A549 (cell line): ENCODE results near the gene HIGD1A. TPM values are rescaled to one million over a fixed set of nuclear protein-coding genes. Genes with fewer than 3 reads are reported as not detected.
A peak's percentile ranks its signal among the peaks of the same experiment; 100 is the strongest.

Experiments
- ATAC-seq, 2 experiments: fragments of 200-7000 bp in 1 of 2; fragments of >200 bp in 1 of 2; cut with Nextera tagmentation in 1 of 2; cut with Tn5 transposase in 1 of 2; 3 replicates each; pipeline versions ENCODE4 v1.8.0 to v1.9.1; 2018 to 2020; ENCODE audit warnings: mild to moderate bottlenecking in 1 of 2, moderate library complexity in 1 of 2
- CTCF ChIA-PET: fragments of 300-600 bp; sonication (Branson Sonifier 250); formaldehyde crosslinking; extraction: SDS; loops from one replicate; lab custom pipeline; 2021; ENCODE audit warnings: antibody characterized with exemption, inconsistent platforms; lab: Yijun Ruan, JAX
- POLR2A ChIA-PET: fragments of 350-600 bp; formaldehyde crosslinking; extraction: SDS; loops from one replicate; lab custom pipeline; 2021; ENCODE audit warnings: antibody characterized with exemption, inconsistent platforms; lab: Yijun Ruan, JAX
- DNase-seq, 2 experiments: peaks; one replicate each; pipeline versions ENCODE4 v3.0.0 to v3.0.0-alpha.2; 2011 to 2016; ENCODE audit warnings: low read depth in 1 of 2, low spot score in 1 of 2
- FAIRE-seq: peaks from 2 replicates; lab custom pipeline; 2011; peaks lifted over from hg19 to GRCh38; lab: Jason Lieb, UNC
- H3K27ac ChIP-seq, 2 experiments: fragments of >200 bp; sonication (Bioruptor Twin); formaldehyde crosslinking; 3 replicates each; pipeline ENCODE4 v1.5.1; 2016 to 2017
- H3K4me1 ChIP-seq: fragments of >200 bp; sonication (Bioruptor Twin); formaldehyde crosslinking; 3 replicates; pipeline ENCODE4 v1.6.1; 2016
- H3K4me2 ChIP-seq: fragments of >200 bp; sonication (Bioruptor Twin); formaldehyde crosslinking; 3 replicates; pipeline ENCODE4 v1.6.1; 2016
- H3K4me3 ChIP-seq: fragments of >200 bp; sonication (Bioruptor Twin); formaldehyde crosslinking; 3 replicates; pipeline ENCODE4 v1.5.1; 2016
- H3K9me3 ChIP-seq: fragments of >200 bp; sonication (Bioruptor Twin); formaldehyde crosslinking; 3 replicates; pipeline ENCODE4 v1.6.1; 2016
- CHD2 ChIP-seq: fragments of 150-350 bp; IDR thresholded peaks from 2 replicates; pipeline ENCODE4 v1.6.1; 2014; ENCODE audit warnings: low read length; ENCODE audit not compliant: partially characterized antibody
- CTCF ChIP-seq: fragments of >200 bp; sonication (Bioruptor Twin); formaldehyde crosslinking; IDR thresholded peaks from 3 replicates; pipeline ENCODE4 v1.5.1; 2016
- HDAC2 ChIP-seq: fragments of 200-600 bp; sonication (generic); IDR thresholded peaks from 2 replicates; pipeline ENCODE4 v1.6.1; 2016
- JUNB ChIP-seq: fragments of >200 bp; sonication (Bioruptor Twin); formaldehyde crosslinking; IDR thresholded peaks from 2 replicates; pipeline ENCODE4 v1.6.1; 2016
- NPAS2 ChIP-seq: fragments of 250-450 bp; sonication (Bioruptor Pico); IDR thresholded peaks from 2 replicates; pipeline ENCODE4 v1.8.0; 2022; ENCODE audit warnings: mild to moderate bottlenecking, moderate library complexity, borderline replicate concordance
- NR3C1 ChIP-seq: fragments of >200 bp; sonication (Bioruptor Twin); formaldehyde crosslinking; IDR thresholded peaks from 3 replicates; pipeline ENCODE4 v1.6.1; 2017
- RCOR1 ChIP-seq: fragments of 150-350 bp; IDR thresholded peaks from 2 replicates; pipeline ENCODE4 v1.6.1; 2014; ENCODE audit warnings: antibody characterized with exemption, low read length, low read depth
- RFX5 ChIP-seq: fragments of 450-650 bp; IDR thresholded peaks from 2 replicates; pipeline ENCODE4 v1.7.1; 2014; ENCODE audit warnings: antibody characterized with exemption, mild to moderate bottlenecking, moderate library complexity
- SMC3 ChIP-seq: fragments of >200 bp; sonication (Bioruptor Twin); formaldehyde crosslinking; IDR thresholded peaks from 3 replicates; pipeline ENCODE4 v1.6.1; 2018; ENCODE audit warnings: inconsistent platforms
- USF2 ChIP-seq: fragments of 450-650 bp; IDR thresholded peaks from 2 replicates; pipeline ENCODE4 v1.6.1; 2014; ENCODE audit warnings: antibody characterized with exemption
- ZFP36 ChIP-seq: fragments of 450-650 bp; IDR thresholded peaks from 2 replicates; pipeline ENCODE4 v1.6.1; 2014; ENCODE audit warnings: borderline replicate concordance; ENCODE audit not compliant: partially characterized antibody
- ZNF302 ChIP-seq: fragments of 250-450 bp; sonication (Bioruptor Pico); IDR thresholded peaks from 2 replicates; pipeline ENCODE4 v1.9.0; 2021; ENCODE audit warnings: inconsistent platforms, mild to moderate bottlenecking, moderate library complexity
- WGBS: methylation state at CpG from one replicate; pipeline ENCODE4 v1.1.6; 2017; ENCODE audit errors: missing lambda C conversion rate; 5-methylcytosine and 5-hydroxymethylcytosine counted together
- polyA plus RNA-seq, 4 experiments: library from polyadenylated mRNA; depleted of rRNA in 3 of 4; stranded (reverse); fragments of >200 nt; fragmentation: RNase III in 1 of 4; extraction: RNeasy Plus Mini Kit Qiagen cat#74134 plus additional on column Dnase treatment in 1 of 4; gene quantifications; 2 replicates in 3 of 4; 3 replicates in 1 of 4; pipeline ENCODE4 v1.2.3, GENCODE V29; 2011 to 2017
- TF ChIP-seq, protein P1 (sequence below): fragments of >200 bp; sonication (Bioruptor Twin); formaldehyde crosslinking; IDR thresholded peaks from 3 replicates; pipeline ENCODE4 v1.6.1; 2016

The HIGD1A gene
- polyA plus RNA-seq, 2 of the 4 experiments (the other 2 are of a cell fraction): 146 to 158 TPM

GRCh38 chr3:42809202-42809601, 4.9 kb upstream of the HIGD1A start, which contains the start of gene ACKR2:
Gene ACKR2, plus strand, starts transcription at chr3:42809445. Its CDS starts 55,058 bp downstream, at chr3:42864503.
- H3K4me2 ChIP-seq: no peak within 1 kb of the TSS
- no peak within 1 kb of the TSS for H3K27ac ChIP-seq
- no peaks in the 10 kb centered on the region for H3K9me3 ChIP-seq
- WGBS: 62% methylated on average over 5 of the region's 5 CpGs
- DNase-seq (no peak), ATAC-seq (no peak), FAIRE-seq (no peak)
- TF ChIP-seq USF2 (no peak), NPAS2 (no peak), HDAC2 (no peak)
- TF ChIP-seq, protein P1, sequence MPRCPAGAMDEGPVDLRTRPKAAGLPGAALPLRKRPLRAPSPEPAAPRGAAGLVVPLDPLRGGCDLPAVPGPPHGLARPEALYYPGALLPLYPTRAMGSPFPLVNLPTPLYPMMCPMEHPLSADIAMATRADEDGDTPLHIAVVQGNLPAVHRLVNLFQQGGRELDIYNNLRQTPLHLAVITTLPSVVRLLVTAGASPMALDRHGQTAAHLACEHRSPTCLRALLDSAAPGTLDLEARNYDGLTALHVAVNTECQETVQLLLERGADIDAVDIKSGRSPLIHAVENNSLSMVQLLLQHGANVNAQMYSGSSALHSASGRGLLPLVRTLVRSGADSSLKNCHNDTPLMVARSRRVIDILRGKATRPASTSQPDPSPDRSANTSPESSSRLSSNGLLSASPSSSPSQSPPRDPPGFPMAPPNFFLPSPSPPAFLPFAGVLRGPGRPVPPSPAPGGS: no peak
- no peak within 1 kb of the TSS for H3K4me3 ChIP-seq
- ChIA-PET POLR2A (no interaction called here), CTCF (no interaction called here)
- H3K4me1 ChIP-seq: 0 out of 3 replicates have a peak, but pooled peaks cover 3% of the 10 kb centered on the region

- Histone ChIP-seq H3K4me3 (no peak overlapping the region), H3K9me3 (no peaks in the 10 kb centered on the region), H3K27ac (no peak overlapping the region), H3K4me2 (no peak overlapping the region), H3K4me1 (peaks cover 6% of the 10 kb centered on the region)
- FAIRE-seq (no peak), ATAC-seq (no peak), DNase-seq (no peak)
- WGBS: 76% methylated on average over 4 of the region's 4 CpGs
- ChIA-PET CTCF (interaction anchor here (0.7 to 1.1 kb wide), 2 partner anchors 28 to 32 kb away, joined by 3 read pairs; no protein-coding TSS in a partner anchor), POLR2A (no interaction called here)
- no peak for TF ChIP-seq ZNF302
- no peak for TF ChIP-seq ZFP36
- TF ChIP-seq RCOR1: no peak
- TF ChIP-seq JUNB: no peak
- no peak for TF ChIP-seq NR3C1
- no peak for TF ChIP-seq CTCF
- TF ChIP-seq SMC3: no peak
Measured at GRCh38 chr3:42807929-42808328, 3.6 kb upstream of the HIGD1A start.

- TF ChIP-seq RFX5: no peak
- no peak for TF ChIP-seq USF2
- H3K9me3 ChIP-seq: no peaks in the 10 kb centered on the region
- H3K27ac ChIP-seq: peak overlapping the region in 1 of 2 experiments; percentile 97; a peak in 4 of 6 replicates
- ChIA-PET POLR2A (interaction anchor here (1.7 kb wide), 1 partner anchor 34 kb away, joined by 6 read pairs; no protein-coding TSS in a partner anchor), CTCF (interaction anchor here (1.1 to 2.0 kb wide), 4 partner anchors 13 to 76 kb away, joined by 3 to 7 read pairs (median 4); no protein-coding TSS in a partner anchor)
- H3K4me2 ChIP-seq: peak overlapping the region; percentile 84
- DNase-seq (no peak), ATAC-seq (no peak), FAIRE-seq (no peak)
- H3K4me3 ChIP-seq: peak overlapping the region; percentile 62
- peaks cover 12% of the 10 kb centered on the region for H3K4me1 ChIP-seq
- 73% methylated on average over 23 of the region's 23 CpGs for WGBS
Measured at GRCh38 chr3:42805141-42805821, 991 bp upstream of the HIGD1A start.

- peak overlapping the region; percentile 84 for H3K4me2 ChIP-seq
- ChIA-PET POLR2A (interaction anchor here (0.7 to 1.7 kb wide), 2 partner anchors 35 to 227 kb away, joined by 3 to 6 read pairs; no protein-coding TSS in a partner anchor), CTCF (interaction anchor here (1.1 to 2.0 kb wide), 4 partner anchors 13 to 76 kb away, joined by 3 to 7 read pairs (median 4); no protein-coding TSS in a partner anchor)
- ATAC-seq: peak; percentile 31 to 41; a peak in 5 of 6 replicates
- H3K4me3 ChIP-seq: peak overlapping the region; percentile 62
- TF ChIP-seq CHD2 (no peak), SMC3 (no peak), RFX5 (no peak), NPAS2 (no peak)
- TF ChIP-seq, all 56 proteins: peak for 0
- DNase-seq (no peak), FAIRE-seq (no peak)
- H3K27ac ChIP-seq: peak overlapping the region; percentile 79 to 97
- 2% methylated on average over 13 of the region's 13 CpGs for WGBS
- H3K4me1 ChIP-seq: peaks cover 12% of the 10 kb centered on the region
- H3K9me3 ChIP-seq: no peaks in the 10 kb centered on the region
Measured at GRCh38 chr3:42804831-42805132, 492 bp upstream of the HIGD1A start.
